Activated CD8-positive, alpha-beta T cell treated with anti-CD3 and anti-CD28 coated beads for 36 hours (primary cell): ENCODE data around the gene LUZP2. TPM values are rescaled to one million over a fixed set of nuclear protein-coding genes. Genes with fewer than 3 reads are reported as not detected.

ENCODE experiments used
- ATAC-seq: fragments of 200-7000 bp; cut with Tn5 transposase; one replicate; pipeline ENCODE4 v1.10.0; 2021; ENCODE audit warnings: mild to moderate bottlenecking, moderate library complexity
- CTCF ChIA-PET: fragments of 350-600 bp; sonication (Branson Sonifier 250); formaldehyde crosslinking; loops from one replicate; lab custom pipeline; 2021; ENCODE audit warnings: antibody characterized with exemption; lab: Charles Lee
- POLR2A ChIA-PET: fragments of 350-600 bp; sonication (Branson Sonifier 250); formaldehyde crosslinking; loops from one replicate; lab custom pipeline; 2021; ENCODE audit warnings: antibody characterized with exemption; lab: Charles Lee
- DNase-seq: peaks from one replicate; pipeline ENCODE4 v3.0.0-alpha.2; 2020
- H3K27ac Mint-ChIP-seq: one replicate; pipeline ENCODE4 v1.8.0; 2021; ENCODE audit warnings: mild to moderate bottlenecking, mixed read lengths
- H3K27me3 Mint-ChIP-seq: one replicate; pipeline ENCODE4 v1.8.0; 2021; ENCODE audit warnings: mixed read lengths
- H3K36me3 Mint-ChIP-seq: one replicate; pipeline ENCODE4 v1.8.0; 2021; ENCODE audit warnings: low read depth, mixed read lengths
- H3K4me1 Mint-ChIP-seq: one replicate; pipeline ENCODE4 v1.8.0; 2021; ENCODE audit warnings: low read depth, mixed read lengths
- H3K4me3 Mint-ChIP-seq: one replicate; pipeline ENCODE4 v1.8.0; 2021; ENCODE audit warnings: mild to moderate bottlenecking, moderate library complexity, mixed read lengths
- H3K9me3 Mint-ChIP-seq: one replicate; pipeline ENCODE4 v1.8.0; 2021; ENCODE audit warnings: mixed read lengths
- CTCF ChIP-seq: fragments of 200-600 bp; IDR thresholded peaks from one replicate; pipeline ENCODE4 v1.8.0; 2022; ENCODE audit warnings: antibody characterized with exemption, mild to moderate bottlenecking
- intact Hi-C: fragments of 100-400 bp; cut with micrococcal nuclease; formaldehyde crosslinking; loops from one replicate; pipeline ENCODE4 v1.10.0; 2022
- total RNA-seq, 2 experiments: library from RNA; stranded (reverse); gene quantifications; one replicate each; pipeline ENCODE4 v1.2.3, GENCODE V29; 2021

LUZP2 gene
- total RNA-seq, 2 experiments from 2014 or later = not detected

GRCh38 chr11:24819863-24820434 lies 323.1 kb downstream of the LUZP2 start:
- no peaks in the 10 kb centered on the region for H3K4me1 Mint-ChIP-seq
- ChIA-PET CTCF (no interaction called here), POLR2A (no interaction called here)
- no peak for ATAC-seq
- no peak overlapping the region for H3K27ac Mint-ChIP-seq
- no peak for DNase-seq
- no peak overlapping the region for H3K4me3 Mint-ChIP-seq
- no peaks in the 10 kb centered on the region for H3K36me3 Mint-ChIP-seq
- no peaks in the 10 kb centered on the region for H3K27me3 Mint-ChIP-seq
- intact Hi-C loops = no loop called here
- H3K9me3 Mint-ChIP-seq = peaks cover 7% of the 10 kb centered on the region
- no peak for TF ChIP-seq CTCF

- no peak for TF ChIP-seq CTCF
- ChIA-PET POLR2A (no interaction called here), CTCF (no interaction called here)
- no peaks in the 10 kb centered on the region for H3K4me1 Mint-ChIP-seq
- H3K4me3 Mint-ChIP-seq = no peak overlapping the region
- ATAC-seq (no peak), DNase-seq (no peak)
- no peaks in the 10 kb centered on the region for H3K36me3 Mint-ChIP-seq
- no peak overlapping the region for H3K27ac Mint-ChIP-seq
- H3K9me3 Mint-ChIP-seq = peaks cover 7% of the 10 kb centered on the region
- intact Hi-C loops = no loop called here
- no peaks in the 10 kb centered on the region for H3K27me3 Mint-ChIP-seq
These were observed 323.7 kb downstream of the LUZP2 start for GRCh38 chr11:24820541-24820940.

GRCh38 chr11:24828938-24829605 lies 332.2 kb downstream of the LUZP2 start:
- H3K9me3 Mint-ChIP-seq = peaks cover 2% of the 10 kb centered on the region
- H3K4me3 Mint-ChIP-seq = no peak overlapping the region
- H3K27me3 Mint-ChIP-seq = no peaks in the 10 kb centered on the region
- ATAC-seq (no peak), DNase-seq (no peak)
- POLR2A ChIA-PET = no interaction called here
- H3K27ac Mint-ChIP-seq = no peak overlapping the region
- H3K4me1 Mint-ChIP-seq = no peaks in the 10 kb centered on the region
- intact Hi-C loops = no loop called here
- no peaks in the 10 kb centered on the region for H3K36me3 Mint-ChIP-seq
- CTCF ChIA-PET = no interaction called here
- no peak for TF ChIP-seq CTCF

- Mint-ChIP-seq H3K36me3 (no peaks in the 10 kb centered on the region), H3K27ac (no peak overlapping the region), H3K4me3 (no peak overlapping the region), H3K9me3 (peaks cover 2% of the 10 kb centered on the region), H3K4me1 (no peaks in the 10 kb centered on the region), H3K27me3 (no peaks in the 10 kb centered on the region)
- no peak for TF ChIP-seq CTCF
- ATAC-seq = no peak
- no peak for DNase-seq
- ChIA-PET POLR2A (no interaction called here), CTCF (no interaction called here)
- intact Hi-C loops = no loop called here
These were observed 336.7 kb downstream of the LUZP2 start for GRCh38 chr11:24833573-24833972.

GRCh38 chr11:24837112-24837511 lies 340.3 kb downstream of the LUZP2 start:
- intact Hi-C loops = no loop called here
- POLR2A ChIA-PET = no interaction called here
- CTCF ChIA-PET = no interaction called here
- no peak for TF ChIP-seq CTCF
- Mint-ChIP-seq H3K36me3 (no peaks in the 10 kb centered on the region), H3K4me3 (no peak overlapping the region), H3K9me3 (peaks cover 2% of the 10 kb centered on the region), H3K27ac (no peak overlapping the region), H3K4me1 (no peaks in the 10 kb centered on the region), H3K27me3 (no peaks in the 10 kb centered on the region)
- no peak for ATAC-seq
- DNase-seq = no peak
